ENCODE data around the gene TLE4. TPM values are rescaled to one million over a fixed set of nuclear protein-coding genes. Genes with fewer than 3 reads are reported as not detected.

The TLE4 gene
- total and polyA plus RNA-seq, 2 of the 13 experiments (the other 11 are each of a cell fraction or from before 2014, with no cell fraction given): 2.0 to 2.3 TPM

- H3K79me2 ChIP-seq (ENCODE audit: insufficient read depth, low read length): no peaks in the 10 kb centered on the region
- BruUV-seq (replicated peaks): no TSS peak
- DNase-seq (ENCODE audit: low spot score): no peak
- intact Hi-C loops (cut with micrococcal nuclease; ENCODE audit: unreplicated experiment): no loop called here
- H3K36me3 ChIP-seq (replicated peaks in 1 of 2; ENCODE audit: control insufficient read depth in 1 of 2, insufficient read depth in 2 of 2, low read length in 2 of 2): no peaks in the 10 kb centered on the region
- FAIRE-seq: no peak
- H3K4me3 ChIP-seq (replicated peaks in 1 of 3; ENCODE audit: insufficient read depth in 1 of 3, low read depth in 2 of 3, low read length in 3 of 3): no peak overlapping the region
- in situ Hi-C loops (cut with HindIII; ENCODE audit: extremely low pct_ligation_motif_present, low pct_unique_long_range_greater_than_20kb): no loop called here
- TF ChIP-seq RXRA (CRISPR knock-in tag; IDR thresholded peaks at IDR 0.05) (no peak), FOXA1 (IDR thresholded peaks at IDR 0.05) (no peak), FOXA1 (CRISPR knock-in tag; IDR thresholded peaks at IDR 0.05) (no peak)
- no peaks in the 10 kb centered on the region for H3K4me1 ChIP-seq (ENCODE audit: insufficient read depth, low read length)
- H3K27me3 ChIP-seq (ENCODE audit: control insufficient read depth in 1 of 2, insufficient read depth in 2 of 2, low read length in 2 of 2): no peaks in the 10 kb centered on the region
- no peak overlapping the region for H2AFZ ChIP-seq (ENCODE audit: low read length)
- POLR2A ChIA-PET: no interaction called here
- no peaks in the 10 kb centered on the region for H4K20me1 ChIP-seq (ENCODE audit: insufficient read depth, low read length)
- CTCF ChIA-PET (ENCODE audit: low intra/inter-chr PET ratio, low total read pairs): no interaction called here
- no peak overlapping the region for H3K27ac ChIP-seq (ENCODE audit: extremely low read length, insufficient read depth, low read length)
- 0% methylated on average over 2 of the region's 2 CpGs for WGBS (ENCODE audit: low lambda C conversion rate)
- no peak overlapping the region for H3K4me2 ChIP-seq (ENCODE audit: low read depth, low read length)
- H3K9me3 ChIP-seq (ENCODE audit: low read length): peaks cover 38% of the 10 kb centered on the region
- H3K9ac ChIP-seq (ENCODE audit: insufficient read depth, low read depth, low read length): no peak overlapping the region
- ATAC-seq: no peak
Measured at GRCh38 chr9:79757881-79758669, 186.3 kb downstream of the TLE4 start.

GRCh38 chr9:79759460-79759859, 187.7 kb downstream of the TLE4 start:
- Histone ChIP-seq H3K27me3 (ENCODE audit: control insufficient read depth in 1 of 2, insufficient read depth in 2 of 2, low read length in 2 of 2) (no peaks in the 10 kb centered on the region), H3K9ac (ENCODE audit: insufficient read depth, low read depth, low read length) (no peak overlapping the region), H3K9me3 (ENCODE audit: low read length) (peaks cover 34% of the 10 kb centered on the region), H3K79me2 (ENCODE audit: insufficient read depth, low read length) (no peaks in the 10 kb centered on the region), H3K36me3 (replicated peaks in 1 of 2; ENCODE audit: control insufficient read depth in 1 of 2, insufficient read depth in 2 of 2, low read length in 2 of 2) (no peaks in the 10 kb centered on the region), H2AFZ (ENCODE audit: low read length) (no peak overlapping the region), H3K4me1 (ENCODE audit: insufficient read depth, low read length) (no peaks in the 10 kb centered on the region), H3K4me3 (replicated peaks in 1 of 3; ENCODE audit: insufficient read depth in 1 of 3, low read depth in 2 of 3, low read length in 3 of 3) (no peak overlapping the region), H3K27ac (ENCODE audit: extremely low read length, insufficient read depth, low read length) (no peak overlapping the region), H4K20me1 (ENCODE audit: insufficient read depth, low read length) (no peaks in the 10 kb centered on the region), H3K4me2 (ENCODE audit: low read depth, low read length) (no peak overlapping the region)
- DNase-seq (ENCODE audit: low spot score): no peak
- WGBS (ENCODE audit: low lambda C conversion rate): 6% methylated on average over 1 of the region's 1 CpG
- intact Hi-C loops (cut with micrococcal nuclease; ENCODE audit: unreplicated experiment) (no loop called here), in situ Hi-C loops (cut with HindIII; ENCODE audit: extremely low pct_ligation_motif_present, low pct_unique_long_range_greater_than_20kb) (no loop called here)
- BruUV-seq (replicated peaks): no TSS peak
- TF ChIP-seq GTF3A (CRISPR knock-in tag; conservative IDR thresholded peaks at IDR 0.05) (no peak), ZNF562 (CRISPR knock-in tag; IDR thresholded peaks at IDR 0.05; ENCODE audit: borderline replicate concordance) (no peak), ZNF577 (CRISPR knock-in tag; IDR thresholded peaks at IDR 0.05; ENCODE audit: borderline replicate concordance, low read depth) (no peak), ZSCAN29 (CRISPR knock-in tag; conservative IDR thresholded peaks at IDR 0.05) (no peak), EZH2 (conservative IDR thresholded peaks at IDR 0.05; ENCODE audit: low read depth, low read length) (no peak), FOXP1 (IDR thresholded peaks at IDR 0.05) (no peak), FOXP1 (CRISPR knock-in tag; IDR thresholded peaks at IDR 0.05) (no peak)
- no peak for ATAC-seq
- FAIRE-seq: no peak
- CTCF ChIA-PET (ENCODE audit: low intra/inter-chr PET ratio, low total read pairs): no interaction called here
- POLR2A ChIA-PET: no interaction called here

Measured in HepG2 (cell line).